Spleen (tissue), 11 donors: ENCODE measurements around the gene MYF5. TPM values are rescaled to one million over a fixed set of nuclear protein-coding genes. Genes with fewer than 3 reads are reported as not detected.

Experiments
- DNase-seq: peaks from one replicate; pipeline ENCODE4 v3.0.0-alpha.2; 2020
- H3K27ac ChIP-seq, 8 donors: fragments of 200-600 bp; sonication (generic) in 7 of 8; 1 replicate in 4 of 8; 2 replicates in 4 of 8; pipeline versions ENCODE4 v1.5.0 to v1.8.0; 2016 to 2021; ENCODE audit warnings: inconsistent platforms in 4 of 8, mild to moderate bottlenecking in 4 of 8, moderate library complexity in 1 of 8
- H3K27me3 ChIP-seq, 7 donors: fragments of 200-600 bp; sonication (generic) in 6 of 7; replicated peaks in 1 of 7; 1 replicate in 4 of 7; 2 replicates in 3 of 7; pipeline versions ENCODE4 v1.5.0 to v1.8.0; 2016 to 2021; ENCODE audit warnings: inconsistent platforms in 3 of 7, mild to moderate bottlenecking in 1 of 7
- H3K36me3 ChIP-seq, 6 donors: fragments of 200-600 bp; sonication (generic) in 5 of 6; 1 replicate in 4 of 6; 2 replicates in 2 of 6; pipeline versions ENCODE4 v1.5.0 to v1.8.0; 2016 to 2021; ENCODE audit warnings: inconsistent platforms in 2 of 6
- H3K4me1 ChIP-seq, 6 donors: fragments of 200-600 bp; sonication (generic) in 5 of 6; 1 replicate in 3 of 6; 2 replicates in 3 of 6; pipeline versions ENCODE4 v1.5.0 to v1.8.0; 2016 to 2021; ENCODE audit warnings: inconsistent platforms in 3 of 6
- H3K4me3 ChIP-seq, 8 donors: fragments of 200-600 bp; sonication (generic) in 7 of 8; 1 replicate in 4 of 8; 2 replicates in 4 of 8; pipeline versions ENCODE4 v1.5.0 to v1.8.0; 2016 to 2021; ENCODE audit warnings: inconsistent platforms in 4 of 8, mild to moderate bottlenecking in 4 of 8, moderate library complexity in 2 of 8
- H3K9me3 ChIP-seq, 8 donors: fragments of 200-600 bp; sonication (generic) in 7 of 8; 1 replicate in 4 of 8; 2 replicates in 4 of 8; pipeline versions ENCODE4 v1.5.0 to v1.8.0; 2016 to 2021; ENCODE audit warnings: inconsistent platforms in 4 of 8
- CTCF ChIP-seq, 11 experiments: fragments of 200-600 bp in 7 of 11; fragments of 450-650 bp in 4 of 11; sonication (generic) in 4 of 11; IDR thresholded peaks in 8 of 11; conservative IDR thresholded peaks in 3 of 11; 1 replicate in 7 of 11; 2 replicates in 4 of 11; pipeline versions ENCODE4 v1.4.0 to v1.8.0; 2016 to 2021; ENCODE audit warnings: antibody characterized with exemption in 11 of 11, inconsistent platforms in 4 of 11, mild to moderate bottlenecking in 1 of 11
- POLR2A ChIP-seq, 3 donors: fragments of 450-650 bp; IDR thresholded peaks; one replicate each; pipeline ENCODE4 v1.5.1; 2017; ENCODE audit warnings: antibody characterized with exemption in 3 of 3, mild to moderate bottlenecking in 1 of 3
- POLR2AphosphoS5 ChIP-seq, 3 donors: sonication (generic); formaldehyde crosslinking; IDR thresholded peaks; one replicate each; pipeline ENCODE4 v1.5.1; 2017; ENCODE audit warnings: antibody characterized with exemption in 3 of 3
- WGBS, 5 donors: extraction: QIAGEN DNeasy Blood & Tissue Kit in 3 of 5; methylation state at CpG; one replicate each; pipeline versions ENCODE4 v1.1.5 to v1.1.7; 2013 to 2018; 5-methylcytosine and 5-hydroxymethylcytosine counted together
- intact Hi-C: fragments of 100-400 bp; cut with DNase I; formaldehyde crosslinking; loops from one replicate; pipeline ENCODE4 v1.15.0; 2023; ENCODE audit warnings: low total_unique reads
- polyA plus RNA-seq, 3 donors: library from polyadenylated mRNA; stranded (reverse); fragments of 200-250 nt; gene quantifications; one replicate each; pipeline ENCODE4 v1.2.1, GENCODE V29; 2013
- total RNA-seq, 7 donors: library from RNA; depleted of rRNA in 3 of 7; stranded (reverse); fragments of >200 nt in 3 of 7; fragmentation: NEBNext Ultra II Directional in 4 of 7; extraction: Animal tissue kit (Norgen Biotek cat#: 25700) in 4 of 7; gene quantifications; one replicate each; pipeline versions ENCODE4 v1.1.0 to v1.2.1, GENCODE V29; 2016 to 2021
- donor health status: healthy with polysubstance abuse.
- donor health status: DM: no; HTN: no; CAD: no; lungs with moderate emphysema.
- donor health status: DM: no; HTN: no; CAD: no.
- donor health status: Bipolar disorder and iron deficiency.
- donor health status: healthy.
- donor health status: DM: no; HTN: no; CAD: no.
- donor health status: DM: yes; HTN: yes; CAD: no.

The MYF5 gene
- total and polyA plus RNA-seq, 10 donors = not detected

- no peak for DNase-seq
- H3K27me3 ChIP-seq = peaks cover 0 to 80% (median 22%) of the 10 kb centered on the region in 7 donors
Measured at GRCh38 chr12:80714055-80714454, 2.7 kb upstream of the MYF5 start.

GRCh38 chr12:80714846-80715245 is 1.9 kb upstream of the MYF5 start:
- Histone ChIP-seq H3K9me3 (no peaks in the 10 kb centered on the region), H3K4me1 (no peaks in the 10 kb centered on the region), H3K36me3 (no peaks in the 10 kb centered on the region), H3K4me3 (no peak overlapping the region), H3K27ac (no peak overlapping the region), H3K27me3 (peaks cover 0 to 72% (median 20%) of the 10 kb centered on the region in 7 donors)
- no peak for DNase-seq
- TF ChIP-seq POLR2AphosphoS5 (IDR thresholded peaks at IDR 0.05) (no peak), CTCF (IDR thresholded peaks at IDR 0.05 in 8 of 11, conservative IDR thresholded peaks at IDR 0.05 in 3 of 11) (no peak), POLR2A (IDR thresholded peaks at IDR 0.05) (no peak)
- 33 to 51% (median 38%) methylated on average over 3 of the region's 3 CpGs for WGBS, 5 donors
- intact Hi-C loops = no loop called here

More at GRCh38 chr12:80714055-80714454, 2.7 kb upstream of the MYF5 start:
- intact Hi-C loops = no loop called here
- H3K9me3 ChIP-seq = no peaks in the 10 kb centered on the region
- TF ChIP-seq POLR2AphosphoS5 (IDR thresholded peaks at IDR 0.05) = no peak
- no peak for TF ChIP-seq CTCF (IDR thresholded peaks at IDR 0.05 in 8 of 11, conservative IDR thresholded peaks at IDR 0.05 in 3 of 11)
- no peak for TF ChIP-seq POLR2A (IDR thresholded peaks at IDR 0.05)
- H3K36me3 ChIP-seq = no peaks in the 10 kb centered on the region
- no peaks in the 10 kb centered on the region for H3K4me1 ChIP-seq
- no peak overlapping the region for H3K4me3 ChIP-seq
- WGBS, 5 donors = 7 to 10% (median 8%) methylated on average over 16 of the region's 16 CpGs
- no peak overlapping the region for H3K27ac ChIP-seq

- intact Hi-C loops = no loop called here
- Histone ChIP-seq H3K27ac (no peak overlapping the region), H3K4me3 (no peak overlapping the region), H3K36me3 (no peaks in the 10 kb centered on the region), H3K27me3 (peaks cover 0 to 64% (median 17%) of the 10 kb centered on the region in 7 donors), H3K9me3 (no peaks in the 10 kb centered on the region), H3K4me1 (no peaks in the 10 kb centered on the region)
- DNase-seq = no peak
- 22 to 31% (median 23%) methylated on average over 10 of the region's 10 CpGs for WGBS, 5 donors
- TF ChIP-seq POLR2A (IDR thresholded peaks at IDR 0.05) (no peak), CTCF (IDR thresholded peaks at IDR 0.05 in 8 of 11, conservative IDR thresholded peaks at IDR 0.05 in 3 of 11) (no peak), POLR2AphosphoS5 (IDR thresholded peaks at IDR 0.05) (no peak)
Measured at GRCh38 chr12:80715713-80716249, 931 bp upstream of the MYF5 start.

GRCh38 chr12:80717856-80718255 is 1.1 kb downstream of the MYF5 start:
- DNase-seq = no peak
- intact Hi-C loops = no loop called here
- Histone ChIP-seq H3K27ac (no peak overlapping the region), H3K36me3 (no peaks in the 10 kb centered on the region), H3K4me1 (no peaks in the 10 kb centered on the region), H3K9me3 (no peaks in the 10 kb centered on the region), H3K4me3 (no peak overlapping the region), H3K27me3 (peaks cover 0 to 46% (median 17%) of the 10 kb centered on the region in 7 donors)
- TF ChIP-seq POLR2AphosphoS5 (IDR thresholded peaks at IDR 0.05) (no peak), CTCF (IDR thresholded peaks at IDR 0.05 in 8 of 11, conservative IDR thresholded peaks at IDR 0.05 in 3 of 11) (no peak), POLR2A (IDR thresholded peaks at IDR 0.05) (no peak)
- WGBS, 5 donors = 54 to 68% (median 60%) methylated on average over 4 of the region's 4 CpGs
